ENCODE data around the gene CEP104.

DNA sequence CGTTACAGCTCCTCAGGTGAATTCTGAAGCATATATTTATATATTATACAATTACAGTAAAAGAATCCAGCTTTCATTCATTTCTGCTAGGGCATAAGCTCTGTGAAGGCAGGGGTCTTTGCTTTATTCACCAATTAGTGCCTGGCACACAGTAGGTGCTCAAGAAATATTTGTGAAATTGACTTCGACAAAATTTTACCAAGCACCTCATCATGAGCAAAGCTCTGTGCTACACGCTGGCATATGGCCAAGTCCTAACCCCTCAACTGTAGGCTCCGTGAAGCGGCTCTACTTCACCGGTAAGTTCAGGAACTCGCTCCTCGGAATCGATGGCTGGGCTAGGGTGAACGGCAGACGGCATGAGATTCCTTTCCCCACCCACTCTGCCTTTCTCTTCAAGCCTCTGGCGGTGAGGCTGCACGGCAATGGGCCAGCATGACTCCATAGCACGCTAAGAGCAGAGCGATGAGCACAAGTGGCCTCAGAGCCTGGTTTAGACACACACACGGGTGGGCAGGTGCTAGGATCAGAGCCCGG, 34.4 kb upstream of the CEP104 start:
- TF ChIP-seq, protein P1, sequence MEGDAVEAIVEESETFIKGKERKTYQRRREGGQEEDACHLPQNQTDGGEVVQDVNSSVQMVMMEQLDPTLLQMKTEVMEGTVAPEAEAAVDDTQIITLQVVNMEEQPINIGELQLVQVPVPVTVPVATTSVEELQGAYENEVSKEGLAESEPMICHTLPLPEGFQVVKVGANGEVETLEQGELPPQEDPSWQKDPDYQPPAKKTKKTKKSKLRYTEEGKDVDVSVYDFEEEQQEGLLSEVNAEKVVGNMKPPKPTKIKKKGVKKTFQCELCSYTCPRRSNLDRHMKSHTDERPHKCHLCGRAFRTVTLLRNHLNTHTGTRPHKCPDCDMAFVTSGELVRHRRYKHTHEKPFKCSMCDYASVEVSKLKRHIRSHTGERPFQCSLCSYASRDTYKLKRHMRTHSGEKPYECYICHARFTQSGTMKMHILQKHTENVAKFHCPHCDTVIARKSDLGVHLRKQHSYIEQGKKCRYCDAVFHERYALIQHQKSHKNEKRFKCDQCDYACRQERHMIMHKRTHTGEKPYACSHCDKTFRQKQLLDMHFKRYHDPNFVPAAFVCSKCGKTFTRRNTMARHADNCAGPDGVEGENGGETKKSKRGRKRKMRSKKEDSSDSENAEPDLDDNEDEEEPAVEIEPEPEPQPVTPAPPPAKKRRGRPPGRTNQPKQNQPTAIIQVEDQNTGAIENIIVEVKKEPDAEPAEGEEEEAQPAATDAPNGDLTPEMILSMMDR (IDR thresholded peaks at IDR 0.05): no peak
- TF ChIP-seq POLR2A (IDR thresholded peaks at IDR 0.05) (no peak), POLR2AphosphoS5 (IDR thresholded peaks at IDR 0.05) (no peak)
